Peyer's patch (tissue), 4 donors: Measurements from ENCODE around the gene KIF18A. TPM values are rescaled to one million over a fixed set of nuclear protein-coding genes. Genes with fewer than 3 reads are reported as not detected.

ENCODE experiments used
- DNase-seq, 3 donors: peaks; one replicate each; pipeline ENCODE4 v3.0.0-alpha.2; 2017 to 2019
- H3K27ac ChIP-seq, 4 donors: fragments of 200-600 bp; sonication (generic); one replicate each; pipeline ENCODE4 v1.5.1; 2016 to 2019
- H3K27me3 ChIP-seq, 2 donors: fragments of 200-600 bp; sonication (generic); one replicate each; pipeline ENCODE4 v1.5.1; 2019
- H3K36me3 ChIP-seq, 3 donors: fragments of 200-600 bp; sonication (generic); one replicate each; pipeline ENCODE4 v1.5.1; 2016 to 2019
- H3K4me1 ChIP-seq, 4 donors: fragments of 200-600 bp; sonication (generic); one replicate each; pipeline ENCODE4 v1.5.1; 2016 to 2019
- H3K4me3 ChIP-seq, 4 donors: fragments of 200-600 bp; sonication (generic); 1 replicate in 3 of 4; 2 replicates in 1 of 4; pipeline ENCODE4 v1.5.1; 2016 to 2019; ENCODE audit warnings: mild to moderate bottlenecking in 1 of 4
- H3K9me3 ChIP-seq, 4 donors: fragments of 200-600 bp; sonication (generic); one replicate each; pipeline ENCODE4 v1.5.1; 2016 to 2019; ENCODE audit warnings: mild to moderate bottlenecking in 1 of 4
- POLR2A ChIP-seq, 2 donors: fragments of 450-650 bp; IDR thresholded peaks; one replicate each; pipeline ENCODE4 v1.5.1; 2017; ENCODE audit warnings: antibody characterized with exemption in 2 of 2, mild to moderate bottlenecking in 2 of 2, moderate library complexity in 2 of 2
- total RNA-seq, 4 donors: library from RNA; depleted of rRNA; stranded (reverse); fragments of >200 nt; gene quantifications; one replicate each; pipeline ENCODE4 v1.1.0, GENCODE V29; 2016
- TF ChIP-seq, protein P1 (sequence below), 6 experiments: fragments of 450-650 bp in 4 of 6; fragments of 200-600 bp in 2 of 6; sonication (generic) in 1 of 6; IDR thresholded peaks; one replicate each; pipeline ENCODE4 v1.5.1; 2017 to 2019; ENCODE audit warnings: antibody characterized with exemption in 6 of 6, mild to moderate bottlenecking in 3 of 6, moderate library complexity in 1 of 6

Gene KIF18A
- total RNA-seq, 4 donors from 2014 or later = 0.94 to 9.1 (median 3.1) TPM

DNA sequence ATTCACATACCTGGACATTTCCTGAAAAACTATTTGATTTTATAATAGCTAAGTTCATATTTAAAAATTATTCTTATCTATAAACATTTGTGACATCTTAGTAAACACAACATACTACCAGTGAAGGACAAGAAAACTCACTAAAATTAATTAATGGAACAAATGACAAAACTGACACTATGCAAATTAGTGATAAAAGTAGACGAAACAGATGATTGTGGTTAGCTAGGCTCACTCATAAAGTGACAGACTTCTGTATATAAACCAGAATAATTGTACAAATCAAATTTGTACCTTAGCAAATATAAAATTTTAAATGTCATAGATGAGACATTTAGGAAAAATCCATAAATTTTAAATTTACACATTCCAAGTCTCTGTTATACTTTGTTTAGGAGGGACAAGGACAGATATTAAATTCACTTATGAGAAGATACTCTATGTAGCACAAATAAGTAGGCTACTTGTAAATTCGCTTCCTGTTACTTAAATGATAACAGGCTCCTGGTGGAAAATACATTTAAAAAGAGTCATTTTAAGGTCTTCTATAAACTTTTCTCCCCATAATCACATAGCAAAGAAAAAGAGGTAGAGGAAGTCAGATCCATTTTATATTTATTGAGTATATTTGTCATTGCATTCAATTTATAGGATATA, 81.2 kb downstream of the KIF18A start:
- Histone ChIP-seq H3K9me3 (no peaks in the 10 kb centered on the region), H3K4me3 (no peak overlapping the region), H3K4me1 (no peaks in the 10 kb centered on the region), H3K36me3 (no peaks in the 10 kb centered on the region), H3K27ac (no peak overlapping the region), H3K27me3 (no peaks in the 10 kb centered on the region)
- no peak for TF ChIP-seq POLR2A (IDR thresholded peaks at IDR 0.05)
- TF ChIP-seq, protein P1, sequence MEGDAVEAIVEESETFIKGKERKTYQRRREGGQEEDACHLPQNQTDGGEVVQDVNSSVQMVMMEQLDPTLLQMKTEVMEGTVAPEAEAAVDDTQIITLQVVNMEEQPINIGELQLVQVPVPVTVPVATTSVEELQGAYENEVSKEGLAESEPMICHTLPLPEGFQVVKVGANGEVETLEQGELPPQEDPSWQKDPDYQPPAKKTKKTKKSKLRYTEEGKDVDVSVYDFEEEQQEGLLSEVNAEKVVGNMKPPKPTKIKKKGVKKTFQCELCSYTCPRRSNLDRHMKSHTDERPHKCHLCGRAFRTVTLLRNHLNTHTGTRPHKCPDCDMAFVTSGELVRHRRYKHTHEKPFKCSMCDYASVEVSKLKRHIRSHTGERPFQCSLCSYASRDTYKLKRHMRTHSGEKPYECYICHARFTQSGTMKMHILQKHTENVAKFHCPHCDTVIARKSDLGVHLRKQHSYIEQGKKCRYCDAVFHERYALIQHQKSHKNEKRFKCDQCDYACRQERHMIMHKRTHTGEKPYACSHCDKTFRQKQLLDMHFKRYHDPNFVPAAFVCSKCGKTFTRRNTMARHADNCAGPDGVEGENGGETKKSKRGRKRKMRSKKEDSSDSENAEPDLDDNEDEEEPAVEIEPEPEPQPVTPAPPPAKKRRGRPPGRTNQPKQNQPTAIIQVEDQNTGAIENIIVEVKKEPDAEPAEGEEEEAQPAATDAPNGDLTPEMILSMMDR (IDR thresholded peaks at IDR 0.05) = no peak
- no peak for DNase-seq

DNA sequence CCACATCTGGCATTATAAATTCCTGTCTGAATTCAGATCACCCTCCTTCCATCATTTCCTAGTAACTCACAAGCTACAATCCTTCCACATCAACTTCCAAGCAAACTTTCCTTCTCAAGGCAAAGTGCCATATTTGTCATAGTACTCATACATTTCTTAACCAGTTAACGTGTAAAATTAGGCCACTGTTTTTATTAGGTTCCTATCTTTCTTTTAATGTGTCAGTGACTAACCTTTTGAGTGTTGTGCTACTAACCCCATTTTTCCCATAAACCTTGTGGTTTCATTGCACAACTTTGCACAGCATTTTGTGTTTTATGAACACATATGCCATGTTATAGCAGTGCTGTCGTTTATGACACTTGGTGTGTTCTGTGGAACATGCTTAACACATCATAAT, 90.1 kb downstream of the KIF18A start:
- Histone ChIP-seq H3K4me1 (no peaks in the 10 kb centered on the region), H3K9me3 (no peaks in the 10 kb centered on the region), H3K4me3 (no peak overlapping the region), H3K27ac (no peak overlapping the region), H3K27me3 (no peaks in the 10 kb centered on the region), H3K36me3 (no peaks in the 10 kb centered on the region)
- no peak for DNase-seq
- no peak for TF ChIP-seq POLR2A (IDR thresholded peaks at IDR 0.05)
- TF ChIP-seq, protein P1 (IDR thresholded peaks at IDR 0.05) = no peak

DNA sequence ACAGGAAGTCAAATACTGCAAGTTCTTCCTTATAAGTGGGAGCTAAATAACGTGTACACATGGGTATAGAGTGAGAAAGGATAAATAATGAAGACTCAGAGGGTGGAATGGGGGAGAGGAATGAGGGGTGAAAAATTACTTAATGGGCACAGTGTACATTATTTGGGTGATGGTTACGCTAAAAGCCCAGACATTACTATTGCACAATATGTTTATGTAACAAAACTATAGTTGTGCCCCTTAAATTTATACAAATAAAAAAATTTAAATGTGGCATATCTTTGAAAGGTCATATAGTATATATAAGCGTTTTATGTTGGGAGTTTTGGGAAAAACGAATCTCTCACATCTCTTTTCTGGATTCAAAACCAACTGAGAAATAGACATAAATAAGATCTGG, 96.1 kb downstream of the KIF18A start:
- H3K27me3 ChIP-seq = no peaks in the 10 kb centered on the region

GRCh38 chr11:28009996-28010395, 98.0 kb downstream of the KIF18A start:
- no peak overlapping the region for H3K27ac ChIP-seq
- no peak overlapping the region for H3K4me3 ChIP-seq
- TF ChIP-seq POLR2A (IDR thresholded peaks at IDR 0.05) = no peak
- TF ChIP-seq, protein P1 (IDR thresholded peaks at IDR 0.05) = no peak
- H3K27me3 ChIP-seq = no peaks in the 10 kb centered on the region
- no peak for DNase-seq
- no peaks in the 10 kb centered on the region for H3K9me3 ChIP-seq
- H3K4me1 ChIP-seq = no peaks in the 10 kb centered on the region
- no peaks in the 10 kb centered on the region for H3K36me3 ChIP-seq

More for the DNA sequence above, 96.1 kb downstream of the KIF18A start:
- Histone ChIP-seq H3K4me1 (no peaks in the 10 kb centered on the region), H3K4me3 (no peak overlapping the region), H3K27ac (no peak overlapping the region), H3K36me3 (no peaks in the 10 kb centered on the region), H3K9me3 (no peaks in the 10 kb centered on the region)
- TF ChIP-seq, protein P1 (IDR thresholded peaks at IDR 0.05) = no peak
- no peak for TF ChIP-seq POLR2A (IDR thresholded peaks at IDR 0.05)
- DNase-seq = no peak

GRCh38 chr11:28009388-28009787, 98.6 kb downstream of the KIF18A start:
- no peak for DNase-seq
- TF ChIP-seq POLR2A (IDR thresholded peaks at IDR 0.05) = no peak
- TF ChIP-seq, protein P1 (IDR thresholded peaks at IDR 0.05) = no peak
- Histone ChIP-seq H3K4me3 (no peak overlapping the region), H3K36me3 (no peaks in the 10 kb centered on the region), H3K27me3 (no peaks in the 10 kb centered on the region), H3K9me3 (no peaks in the 10 kb centered on the region), H3K27ac (no peak overlapping the region), H3K4me1 (no peaks in the 10 kb centered on the region)
